GM18519 (cell line): Measurements from ENCODE around the gene LY6G6C.

ENCODE experiments used
- ATAC-seq: cut with Tn5 transposase; IDR thresholded peaks from one replicate; pipeline ENCODE4 v1.9.1; 2021; ENCODE audit warnings: mild to moderate bottlenecking, moderate library complexity; ENCODE audit not compliant: unreplicated experiment, low FRiP score

LY6G6C gene

GRCh38 chr6:31687321-31687720 lies 34.2 kb downstream of the LY6G6C start:
- ATAC-seq, result no peak

- ATAC-seq, result no peak
These were observed 35.1 kb downstream of the LY6G6C start for GRCh38 chr6:31686483-31686882.

GRCh38 chr6:31683591-31683990 lies 38.0 kb downstream of the LY6G6C start:
- ATAC-seq, result no peak

DNA sequence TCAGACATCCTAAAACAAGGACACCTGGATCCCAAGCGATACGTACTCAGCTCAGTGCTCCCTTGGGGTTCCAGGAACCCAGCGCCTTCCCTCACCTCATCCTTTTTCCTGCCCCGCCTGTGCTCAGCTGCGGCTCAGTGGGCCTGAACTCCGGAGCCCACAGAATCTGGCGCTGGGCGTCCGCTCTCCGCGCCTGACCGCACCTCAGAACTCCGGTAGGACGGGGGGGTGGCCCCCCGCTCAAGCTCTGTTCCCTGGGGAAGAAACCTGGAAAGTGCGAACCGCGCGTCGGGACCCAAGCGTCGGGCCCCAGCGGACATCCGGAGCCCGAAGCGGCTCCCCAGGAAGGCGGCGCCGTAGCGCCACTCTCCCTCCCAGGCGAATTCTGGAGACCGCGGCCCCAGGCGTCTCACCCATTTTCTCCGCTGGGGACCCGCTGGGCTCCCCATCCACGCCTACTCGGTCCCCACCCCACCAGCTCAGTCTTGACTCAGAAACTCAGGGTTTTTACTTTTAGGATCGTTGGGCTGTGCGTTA lies 40.3 kb downstream of the LY6G6C start:
- ATAC-seq, result no peak

- no peak for ATAC-seq
These were observed 41.1 kb downstream of the LY6G6C start, which contains the start of gene LY6G5C for GRCh38 chr6:31680226-31681134. LY6G5C (minus strand) TSS chr6:31681067; CDS start chr6:31680373, 694 bp downstream.

DNA sequence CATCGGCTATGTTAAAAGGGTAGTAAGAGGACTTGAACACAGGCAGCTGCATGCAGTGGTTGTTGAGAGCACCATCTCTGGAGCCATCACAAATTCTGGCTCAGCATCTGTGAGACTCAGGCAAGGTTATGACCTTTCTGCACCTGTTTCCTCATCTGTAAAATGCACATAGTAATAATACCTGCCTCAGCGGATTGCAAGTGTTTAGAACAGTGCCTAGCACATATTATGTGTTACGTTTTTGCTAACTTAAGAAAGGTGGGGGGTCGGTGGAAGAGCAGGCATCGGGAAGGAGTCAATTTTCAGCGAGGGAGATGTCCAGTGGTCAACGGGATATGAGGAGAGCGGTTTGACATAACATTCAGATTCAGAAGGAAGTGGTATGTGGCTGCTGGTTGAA lies 43.6 kb downstream of the LY6G6C start:
- no peak for ATAC-seq

DNA sequence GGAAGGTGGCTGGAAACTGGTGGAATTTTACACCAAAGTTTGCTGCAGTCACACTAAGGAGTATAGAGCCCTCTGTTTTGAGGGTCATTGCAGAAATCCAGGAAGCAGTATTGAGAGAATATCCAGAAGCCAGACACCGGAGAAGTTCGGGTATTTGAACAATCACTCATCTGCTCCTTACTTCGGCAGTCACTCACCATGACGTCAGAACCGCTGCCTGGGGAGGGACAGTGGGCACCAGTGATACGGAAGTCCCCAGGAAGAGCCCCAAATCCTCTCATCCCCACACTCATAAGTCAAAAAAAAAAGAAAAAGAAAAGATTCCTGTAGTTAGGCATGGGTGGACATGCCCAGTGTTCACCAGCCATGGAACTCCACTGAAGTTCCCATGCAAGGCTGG lies 44.6 kb downstream of the LY6G6C start:
- no peak for ATAC-seq

GRCh38 chr6:31676322-31676903 lies 45.1 kb downstream of the LY6G6C start:
- no peak for ATAC-seq

DNA sequence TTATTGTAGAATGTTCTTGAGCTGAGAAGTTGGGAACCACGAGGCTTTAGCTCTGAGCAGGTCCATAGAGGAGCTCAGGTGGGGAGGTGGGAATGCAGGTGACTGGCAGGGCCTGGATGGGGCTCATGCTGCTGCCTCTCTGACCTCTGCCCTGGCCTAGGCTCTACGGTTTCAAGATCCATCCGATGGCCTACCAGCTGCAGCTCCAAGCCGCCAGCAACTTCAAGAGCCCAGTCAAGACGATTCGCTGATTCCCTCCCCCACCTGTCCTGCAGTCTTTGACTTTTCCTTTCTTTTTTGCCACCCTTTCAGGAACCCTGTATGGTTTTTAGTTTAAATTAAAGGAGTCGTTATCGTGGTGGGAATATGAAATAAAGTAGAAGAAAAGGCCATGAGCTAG lies 51.9 kb downstream of the LY6G6C start, which contains the start of gene LY6G5B:
LY6G5B (plus strand) TSS at position 301 of the 400 bp plus-strand sequence. CDS start 975 bp downstream, outside the sequence.
- no peak for ATAC-seq
